EL (cell line): Measurements from ENCODE around the gene PI4KA.
"Not testable (repeated sequence)": the region's sequence is repeated elsewhere in the genome, so short reads cannot be mapped to it uniquely, and the experiment has no call there.

ENCODE experiments used
- DNase-seq: peaks from one replicate; pipeline ENCODE4 v3.0.0-alpha.2; 2016

The PI4KA gene

DNA sequence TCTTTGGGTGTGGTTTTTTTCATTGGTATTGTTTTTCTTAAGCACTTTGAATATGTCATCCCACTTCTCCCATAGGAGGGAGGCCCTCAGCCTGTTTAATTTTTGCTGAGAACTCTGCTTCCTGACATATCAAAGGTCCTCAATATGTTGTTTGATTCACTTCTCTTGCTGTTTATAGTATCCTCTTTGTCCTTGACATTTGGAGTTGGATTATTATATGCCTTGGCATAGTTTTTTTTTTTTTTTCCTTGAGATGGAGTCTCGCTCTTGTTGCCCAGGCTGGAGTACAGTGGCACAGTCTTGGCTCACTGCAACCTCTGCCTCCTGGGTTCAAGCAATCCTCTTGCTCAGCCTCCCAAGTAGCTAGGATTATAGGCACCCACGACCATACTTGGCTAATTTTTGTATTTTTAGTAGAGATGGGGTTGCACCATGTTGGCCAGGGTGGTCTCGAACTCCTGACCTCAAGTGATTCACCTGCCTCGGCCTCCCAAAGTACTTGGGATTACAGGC is 196.0 kb downstream of the PI4KA start:
- not testable (repeated sequence) for DNase-seq

DNA sequence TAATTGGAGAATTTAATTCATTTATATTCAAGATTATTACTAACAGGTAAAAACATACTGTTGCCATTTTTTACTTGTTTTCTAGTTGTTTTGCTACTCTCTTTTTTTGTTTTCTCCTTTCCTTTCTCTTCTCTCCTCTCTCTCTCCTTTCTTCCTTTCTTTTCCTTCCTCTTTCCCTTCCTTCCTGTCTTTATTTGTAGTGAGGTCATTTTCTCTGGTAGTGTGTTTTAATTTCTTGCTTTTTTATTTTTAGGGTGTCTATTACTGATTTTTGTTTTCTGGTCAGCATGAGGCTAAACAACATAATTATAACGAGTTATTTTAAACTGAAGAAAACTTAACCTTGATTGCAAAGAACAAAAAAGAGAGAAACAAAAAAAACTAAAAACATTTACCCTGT is 197.1 kb downstream of the PI4KA start:
- no peak for DNase-seq

DNA sequence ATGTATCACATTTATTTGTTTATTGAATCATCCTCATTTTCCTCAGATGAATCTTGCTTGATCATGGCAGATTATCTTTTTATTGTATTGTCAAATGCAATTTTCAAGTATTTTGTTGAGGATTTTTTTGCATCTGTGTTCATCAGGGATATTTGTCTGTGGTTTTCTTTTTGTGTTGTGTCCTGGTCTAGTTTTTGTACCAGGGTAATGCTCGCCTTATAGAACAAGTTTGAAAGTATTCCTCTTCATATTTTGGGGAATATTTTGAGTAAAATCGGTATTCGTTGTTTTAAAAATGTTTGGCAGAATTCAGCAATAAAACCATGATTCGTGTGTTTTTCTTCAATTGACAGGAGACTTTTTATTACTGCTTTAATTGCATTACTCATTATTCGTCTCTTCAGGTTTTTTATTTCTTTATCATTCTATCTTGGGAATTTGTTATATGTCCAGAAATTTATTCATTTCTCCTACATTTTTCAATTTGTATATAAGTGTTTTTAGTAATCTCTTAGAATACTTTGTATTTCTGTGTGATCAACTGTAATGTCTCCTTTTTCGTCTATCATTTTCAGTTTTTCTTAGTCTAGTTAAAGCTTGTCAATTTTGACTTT is 198.1 kb downstream of the PI4KA start:
- no peak for DNase-seq

GRCh38 chr22:20659920-20660319 is 198.7 kb downstream of the PI4KA start:
- DNase-seq, result no peak

- DNase-seq, result no peak
These were observed 199.4 kb downstream of the PI4KA start for GRCh38 chr22:20659258-20659657.

DNA sequence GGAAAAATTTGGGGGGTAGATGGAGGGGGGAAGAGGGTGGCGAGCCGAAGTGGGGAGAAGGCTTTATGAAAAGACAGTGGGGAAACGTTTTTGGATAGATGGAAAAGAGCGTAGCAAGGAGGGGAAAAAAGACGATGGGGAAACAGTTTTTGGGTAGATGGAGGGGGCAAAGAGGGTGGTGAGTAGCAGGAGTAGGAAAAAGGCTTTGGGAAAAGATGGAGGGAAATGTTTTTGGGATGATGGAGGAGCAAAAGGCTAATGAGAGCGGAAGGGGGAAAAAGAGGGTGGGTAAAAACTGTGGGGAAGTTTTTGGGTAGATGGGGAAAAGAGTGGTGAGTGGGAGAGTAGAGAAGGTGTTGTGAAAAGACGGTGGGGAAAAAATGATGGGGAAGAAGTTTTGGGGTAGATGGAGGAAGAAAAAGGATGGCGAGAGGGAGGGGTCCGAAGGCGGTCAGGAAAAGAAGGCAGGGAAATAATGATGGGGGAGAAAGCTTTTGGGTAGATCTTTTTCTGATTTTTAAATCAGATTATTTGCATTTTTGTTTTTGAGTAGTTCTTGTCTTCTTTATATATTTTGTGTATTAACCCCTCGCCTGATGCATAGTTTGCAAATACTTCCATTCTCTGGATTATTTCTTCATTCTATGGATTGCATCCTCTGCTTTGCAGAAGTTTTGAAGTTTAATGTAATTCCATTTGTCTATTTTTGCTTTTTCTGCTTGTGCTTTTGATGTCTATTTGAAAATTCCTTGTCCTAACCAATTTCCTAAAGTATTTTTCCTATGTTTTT is 200.0 kb downstream of the PI4KA start:
- DNase-seq, result no peak

GRCh38 chr22:20657963-20658362 is 200.6 kb downstream of the PI4KA start:
- DNase-seq, result no peak
